Activated CD8-positive, alpha-beta memory T cell treated with anti-CD3 and anti-CD28 coated beads, Interleukin-2, amount 50 U/mL, for 24 hours (primary cell): ENCODE data around the gene BPHL.
"Not testable (repeated sequence)": the region's sequence is repeated elsewhere in the genome, so short reads cannot be mapped to it uniquely, and the experiment has no call there.

ENCODE experiments used
- DNase-seq: peaks from one replicate; pipeline ENCODE4 v3.0.0-alpha.2; 2020; ENCODE audit errors: extremely low read depth

The BPHL gene

GRCh38 chr6:3118353-3119039, at the start of gene BPHL:
Gene BPHL (plus strand): TSS chr6:3118711. CDS start chr6:3118741, 30 bp downstream.
- peak; percentile 98 for DNase-seq

- DNase-seq: no peak
Measured at GRCh38 chr6:3071568-3071967, 46.9 kb upstream of the BPHL start.

GRCh38 chr6:3072798-3073197, 45.7 kb upstream of the BPHL start:
- no peak for DNase-seq

GRCh38 chr6:3073382-3073781, 45.1 kb upstream of the BPHL start:
- DNase-seq: no peak

GRCh38 chr6:3075772-3076113, 42.8 kb upstream of the BPHL start:
- DNase-seq: no peak

GRCh38 chr6:3076320-3076719, 42.2 kb upstream of the BPHL start:
- DNase-seq: no peak

GRCh38 chr6:3077430-3077829, 41.1 kb upstream of the BPHL start:
- DNase-seq: no peak

- DNase-seq: not testable (repeated sequence)
Measured at GRCh38 chr6:3078952-3079351, 39.6 kb upstream of the BPHL start.

- no peak for DNase-seq
Measured at GRCh38 chr6:3079682-3080081, 38.8 kb upstream of the BPHL start.

- no peak for DNase-seq
Measured at GRCh38 chr6:3081960-3082359, 36.6 kb upstream of the BPHL start.

- no peak for DNase-seq
Measured at GRCh38 chr6:3085074-3085473, 33.4 kb upstream of the BPHL start.

- no peak for DNase-seq
Measured at GRCh38 chr6:3086282-3086946, 32.1 kb upstream of the BPHL start.

- DNase-seq: no peak
Measured at GRCh38 chr6:3088446-3088845, 30.1 kb upstream of the BPHL start.

- no peak for DNase-seq
Measured at GRCh38 chr6:3088968-3089367, 29.5 kb upstream of the BPHL start.

- no peak for DNase-seq
Measured at GRCh38 chr6:3090013-3090412, 28.5 kb upstream of the BPHL start.

GRCh38 chr6:3094815-3095214, 23.7 kb upstream of the BPHL start:
- DNase-seq: no peak

- DNase-seq: no peak
Measured at GRCh38 chr6:3102875-3103274, 15.6 kb upstream of the BPHL start.

- DNase-seq: no peak
Measured at GRCh38 chr6:3108746-3109414, 9.6 kb upstream of the BPHL start.

- no peak for DNase-seq
Measured at GRCh38 chr6:3109761-3110160, 8.8 kb upstream of the BPHL start.

- DNase-seq: no peak
Measured at GRCh38 chr6:3114377-3114776, 4.1 kb upstream of the BPHL start.

GRCh38 chr6:3117912-3118352, 579 bp upstream of the BPHL start:
- no peak for DNase-seq

- DNase-seq: no peak
Measured at GRCh38 chr6:3119040-3119723, 671 bp downstream of the BPHL start.

- no peak for DNase-seq
Measured at GRCh38 chr6:3120765-3121089, 2.2 kb downstream of the BPHL start.
